Astrocyte (in vitro differentiated cells and primary cell): ENCODE measurements around the gene GNS. TPM values are rescaled to one million over a fixed set of nuclear protein-coding genes. Genes with fewer than 3 reads are reported as not detected.
"Not testable (repeated sequence)": the region's sequence is repeated elsewhere in the genome, so short reads cannot be mapped to it uniquely, and the experiment has no call there.

ENCODE experiments used
- DNase-seq: peaks from one replicate; pipeline ENCODE4 v3.0.0-alpha.2; 2010; ENCODE audit warnings: low read depth
- FAIRE-seq: peaks from 2 replicates; lab custom pipeline; 2011; peaks lifted over from hg19 to GRCh38; lab: Jason Lieb, UNC
- H2AFZ ChIP-seq: 2 replicates; pipeline ENCODE4 v1.6.0; 2012; ENCODE audit warnings: low read depth, low read length, inconsistent platforms
- H3K27ac ChIP-seq: 2 replicates; pipeline ENCODE4 v1.5.1; 2011; ENCODE audit warnings: low read depth, low read length, inconsistent platforms
- H3K27me3 ChIP-seq: 2 replicates; pipeline ENCODE4 v1.6.0; 2011; ENCODE audit warnings: low read length, inconsistent platforms; ENCODE audit not compliant: insufficient read depth
- H3K36me3 ChIP-seq: 2 replicates; pipeline ENCODE4 v1.5.1; 2011; ENCODE audit warnings: low read length, inconsistent platforms; ENCODE audit not compliant: insufficient read depth
- H3K4me1 ChIP-seq: 2 replicates; pipeline ENCODE4 v1.5.1; 2011; ENCODE audit warnings: low read length, inconsistent platforms; ENCODE audit not compliant: insufficient read depth
- H3K4me2 ChIP-seq: 2 replicates; pipeline ENCODE4 v1.6.0; 2012; ENCODE audit warnings: low read length, inconsistent platforms
- H3K4me3 ChIP-seq: 2 replicates; pipeline ENCODE4 v1.5.1; 2011; ENCODE audit warnings: low read depth, mild to moderate bottlenecking, low read length, inconsistent platforms; ENCODE audit not compliant: insufficient read depth
- H3K79me2 ChIP-seq: 2 replicates; pipeline ENCODE4 v1.6.0; 2012; ENCODE audit warnings: mild to moderate bottlenecking, low read length, inconsistent platforms; ENCODE audit not compliant: insufficient read depth
- H3K9ac ChIP-seq: 2 replicates; pipeline ENCODE4 v1.6.0; 2012; ENCODE audit warnings: mild to moderate bottlenecking, low read length, inconsistent platforms
- H3K9me3 ChIP-seq: 2 replicates; pipeline ENCODE4 v1.5.1; 2012; ENCODE audit warnings: low read depth, mild to moderate bottlenecking, low read length, inconsistent platforms; ENCODE audit not compliant: insufficient read depth
- H4K20me1 ChIP-seq: 2 replicates; pipeline ENCODE4 v1.6.0; 2012; ENCODE audit warnings: low read length, inconsistent platforms; ENCODE audit not compliant: insufficient read depth
- H3K27ac Mint-ChIP-seq: one replicate; pipeline ENCODE4 v1.8.0; 2021; ENCODE audit warnings: mild to moderate bottlenecking, mixed read lengths; ENCODE audit not compliant: unreplicated experiment
- H3K27me3 Mint-ChIP-seq: one replicate; pipeline ENCODE4 v1.8.0; 2021; ENCODE audit warnings: low read depth, mixed read lengths; ENCODE audit not compliant: unreplicated experiment
- H3K36me3 Mint-ChIP-seq: one replicate; pipeline ENCODE4 v1.8.0; 2021; ENCODE audit warnings: low read depth, mixed read lengths; ENCODE audit not compliant: unreplicated experiment
- H3K4me1 Mint-ChIP-seq: one replicate; pipeline ENCODE4 v1.8.0; 2021; ENCODE audit warnings: low read depth, mixed read lengths; ENCODE audit not compliant: unreplicated experiment
- H3K4me3 Mint-ChIP-seq: one replicate; pipeline ENCODE4 v1.8.0; 2021; ENCODE audit warnings: mild to moderate bottlenecking, moderate library complexity, mixed read lengths; ENCODE audit not compliant: unreplicated experiment
- H3K9me3 Mint-ChIP-seq: one replicate; pipeline ENCODE4 v1.8.0; 2021; ENCODE audit warnings: mild to moderate bottlenecking, mixed read lengths; ENCODE audit not compliant: unreplicated experiment
- CTCF ChIP-seq: IDR thresholded peaks from 2 replicates; pipeline ENCODE4 v1.5.1; 2011; ENCODE audit warnings: low read depth, mild to moderate bottlenecking, inconsistent platforms, low read length, moderate library complexity; ENCODE audit not compliant: insufficient read depth
- EZH2 ChIP-seq: IDR thresholded peaks from 2 replicates; pipeline ENCODE4 v1.6.1; 2012; ENCODE audit warnings: mild to moderate bottlenecking, low read length, inconsistent platforms; ENCODE audit not compliant: insufficient read depth
- total RNA-seq: library from RNA; stranded (reverse); gene quantifications from 2 replicates; pipeline ENCODE4 v1.2.1, GENCODE V29; 2021

Gene GNS
- total RNA-seq, 1 donor from 2014 or later = 109 TPM

- FAIRE-seq = not testable (repeated sequence)
These were observed 43.1 kb upstream of the GNS start for GRCh38 chr12:64802180-64802775.

GRCh38 chr12:64801381-64801780 is 42.2 kb upstream of the GNS start:
- Mint-ChIP-seq H3K4me1 (peaks cover 3% of the 10 kb centered on the region), H3K36me3 (no peaks in the 10 kb centered on the region), H3K4me3 (no peak overlapping the region), H3K27me3 (peaks cover 18% of the 10 kb centered on the region), H3K27ac (no peak overlapping the region), H3K9me3 (no peaks in the 10 kb centered on the region)
- Histone ChIP-seq H3K27ac (no peak overlapping the region), H3K27me3 (peaks cover 26% of the 10 kb centered on the region), H3K9me3 (no peaks in the 10 kb centered on the region), H2AFZ (no peak overlapping the region), H3K9ac (no peak overlapping the region), H4K20me1 (no peaks in the 10 kb centered on the region), H3K4me2 (no peak overlapping the region), H3K4me3 (no peak overlapping the region), H3K4me1 (no peaks in the 10 kb centered on the region), H3K36me3 (no peaks in the 10 kb centered on the region), H3K79me2 (no peaks in the 10 kb centered on the region)
- no peak for DNase-seq
- FAIRE-seq = no peak
- TF ChIP-seq CTCF (no peak), EZH2 (no peak)

More at GRCh38 chr12:64802180-64802775, 43.1 kb upstream of the GNS start:
- H3K27ac Mint-ChIP-seq, H3K9me3 Mint-ChIP-seq, H3K4me1 Mint-ChIP-seq, H3K27ac ChIP-seq, H3K4me1 ChIP-seq, H3K4me3 Mint-ChIP-seq, H3K36me3 Mint-ChIP-seq, H3K36me3 ChIP-seq, H3K79me2 ChIP-seq, H4K20me1 ChIP-seq, H3K4me3 ChIP-seq, H3K9ac ChIP-seq, H3K4me2 ChIP-seq, DNase-seq, H2AFZ ChIP-seq, H3K9me3 ChIP-seq: not testable (repeated sequence)
- peaks cover 18% of the 10 kb centered on the region for H3K27me3 Mint-ChIP-seq
- peaks cover 22% of the 10 kb centered on the region for H3K27me3 ChIP-seq
- peak; percentile 88 for TF ChIP-seq CTCF

- no peak for DNase-seq
- no peaks in the 10 kb centered on the region for H3K9me3 ChIP-seq
- no peaks in the 10 kb centered on the region for H3K4me1 ChIP-seq
- no peak overlapping the region for H3K9ac ChIP-seq
- Mint-ChIP-seq H3K9me3 (no peaks in the 10 kb centered on the region), H3K36me3 (no peaks in the 10 kb centered on the region), H3K4me3 (no peak overlapping the region), H3K27me3 (peaks cover 18% of the 10 kb centered on the region), H3K27ac (no peak overlapping the region), H3K4me1 (peaks cover 5% of the 10 kb centered on the region)
- H3K4me3 ChIP-seq = no peak overlapping the region
- peaks cover 23% of the 10 kb centered on the region for H3K27me3 ChIP-seq
- TF ChIP-seq EZH2 (no peak), CTCF (no peak)
- FAIRE-seq = no peak
- no peaks in the 10 kb centered on the region for H3K79me2 ChIP-seq
- no peak overlapping the region for H3K4me2 ChIP-seq
- H4K20me1 ChIP-seq = no peaks in the 10 kb centered on the region
- H3K27ac ChIP-seq = no peak overlapping the region
- H3K36me3 ChIP-seq = no peaks in the 10 kb centered on the region
- no peak overlapping the region for H2AFZ ChIP-seq
These were observed 41.4 kb upstream of the GNS start for GRCh38 chr12:64800640-64801039.
